LNCAP (cell line): ENCODE measurements around the gene FREM1.

ENCODE experiments used
- TF ChIP-seq, protein P1 (sequence below): fragments of 450-650 bp; IDR thresholded peaks from 2 replicates; pipeline ENCODE4 v1.5.1; 2017; ENCODE audit warnings: mild to moderate bottlenecking

FREM1 gene

DNA sequence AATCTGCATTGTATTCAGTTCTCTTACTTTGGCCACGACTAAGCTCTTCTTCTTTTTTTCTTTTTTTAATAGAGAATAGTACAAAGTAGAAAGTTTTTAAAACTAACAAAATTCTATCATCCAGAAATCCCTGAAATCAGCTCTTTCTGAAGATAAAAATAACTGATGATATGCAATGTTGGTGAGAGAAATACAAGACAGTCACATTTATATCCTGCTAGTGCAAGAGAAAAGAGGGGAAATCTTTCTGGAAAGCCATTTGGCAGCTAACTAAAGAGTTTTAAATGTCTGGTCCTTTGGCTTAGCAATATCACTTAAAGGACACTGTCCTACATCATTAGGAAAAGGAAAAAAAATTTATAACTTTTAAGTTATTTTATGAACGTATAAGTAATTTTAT is 27.0 kb upstream of the FREM1 start:
- TF ChIP-seq, protein P1, sequence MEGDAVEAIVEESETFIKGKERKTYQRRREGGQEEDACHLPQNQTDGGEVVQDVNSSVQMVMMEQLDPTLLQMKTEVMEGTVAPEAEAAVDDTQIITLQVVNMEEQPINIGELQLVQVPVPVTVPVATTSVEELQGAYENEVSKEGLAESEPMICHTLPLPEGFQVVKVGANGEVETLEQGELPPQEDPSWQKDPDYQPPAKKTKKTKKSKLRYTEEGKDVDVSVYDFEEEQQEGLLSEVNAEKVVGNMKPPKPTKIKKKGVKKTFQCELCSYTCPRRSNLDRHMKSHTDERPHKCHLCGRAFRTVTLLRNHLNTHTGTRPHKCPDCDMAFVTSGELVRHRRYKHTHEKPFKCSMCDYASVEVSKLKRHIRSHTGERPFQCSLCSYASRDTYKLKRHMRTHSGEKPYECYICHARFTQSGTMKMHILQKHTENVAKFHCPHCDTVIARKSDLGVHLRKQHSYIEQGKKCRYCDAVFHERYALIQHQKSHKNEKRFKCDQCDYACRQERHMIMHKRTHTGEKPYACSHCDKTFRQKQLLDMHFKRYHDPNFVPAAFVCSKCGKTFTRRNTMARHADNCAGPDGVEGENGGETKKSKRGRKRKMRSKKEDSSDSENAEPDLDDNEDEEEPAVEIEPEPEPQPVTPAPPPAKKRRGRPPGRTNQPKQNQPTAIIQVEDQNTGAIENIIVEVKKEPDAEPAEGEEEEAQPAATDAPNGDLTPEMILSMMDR: no peak

DNA sequence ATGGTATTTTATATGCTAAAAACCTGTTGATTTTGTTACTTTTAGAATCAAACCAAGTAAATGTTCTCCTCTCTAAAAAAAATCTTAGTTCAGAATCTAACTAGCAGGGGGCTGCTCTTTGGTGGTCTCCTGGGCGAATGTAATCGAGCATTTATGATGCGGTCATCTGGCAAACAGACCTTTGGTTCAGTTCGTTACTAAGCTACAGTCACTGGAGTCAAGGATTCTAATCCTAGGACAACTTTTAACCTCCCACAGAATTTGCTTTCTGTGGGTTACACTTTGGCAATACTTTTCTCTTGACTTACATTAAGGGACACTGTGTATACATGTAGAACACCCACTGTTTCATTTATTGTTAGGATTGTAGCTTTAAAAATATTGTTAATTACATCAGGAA is 26.3 kb upstream of the FREM1 start:
- TF ChIP-seq, protein P1: no peak

DNA sequence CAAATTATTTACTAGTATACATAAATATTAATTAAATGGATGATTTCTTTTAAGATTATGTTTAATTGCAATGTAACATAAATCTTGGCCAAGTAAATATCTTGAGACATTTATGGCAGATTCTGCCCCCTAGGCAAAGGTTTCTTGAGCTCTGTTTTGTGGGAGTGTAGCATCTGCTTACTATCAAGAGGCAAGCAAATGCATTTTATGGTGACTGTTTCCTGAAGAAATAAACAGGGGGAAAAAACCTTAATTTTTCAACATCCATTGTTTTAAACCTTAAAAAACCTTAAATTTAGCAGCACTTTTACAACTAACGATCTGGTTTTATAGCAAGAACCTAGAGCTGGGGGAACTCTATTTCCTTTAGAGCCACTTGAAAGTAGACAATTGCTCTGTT is 25.7 kb upstream of the FREM1 start:
- TF ChIP-seq, protein P1: no peak

DNA sequence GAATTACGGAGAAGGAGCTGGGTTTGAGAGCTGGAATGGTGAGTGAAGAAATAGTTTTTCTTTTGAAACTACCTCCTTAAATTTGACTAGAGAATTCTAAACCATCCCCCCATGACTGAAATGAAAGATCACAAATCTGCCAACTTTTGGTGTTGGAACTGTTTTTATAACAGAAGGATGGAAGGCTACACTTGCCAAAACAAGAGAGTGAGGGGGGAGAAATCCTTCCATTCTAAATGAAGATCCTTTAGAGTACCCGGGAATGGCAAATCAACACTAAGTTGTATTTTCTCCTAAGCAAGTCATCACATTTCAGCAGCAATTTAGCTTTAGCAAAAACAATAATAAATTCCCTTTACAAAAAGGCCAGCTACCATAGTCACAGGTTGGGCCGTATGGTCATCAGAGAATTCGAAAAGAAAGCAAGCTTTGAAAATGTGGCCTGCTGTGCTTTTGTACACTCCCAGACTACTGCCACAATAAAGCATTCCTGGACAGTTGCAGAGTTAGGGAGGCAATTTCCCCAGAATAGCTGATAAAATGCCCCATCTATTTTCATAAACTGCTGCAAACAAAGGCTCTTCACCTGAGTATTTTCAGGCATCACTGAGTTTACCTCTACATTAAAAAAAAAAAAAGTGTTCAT is 25.0 kb upstream of the FREM1 start:
- TF ChIP-seq, protein P1: no peak

DNA sequence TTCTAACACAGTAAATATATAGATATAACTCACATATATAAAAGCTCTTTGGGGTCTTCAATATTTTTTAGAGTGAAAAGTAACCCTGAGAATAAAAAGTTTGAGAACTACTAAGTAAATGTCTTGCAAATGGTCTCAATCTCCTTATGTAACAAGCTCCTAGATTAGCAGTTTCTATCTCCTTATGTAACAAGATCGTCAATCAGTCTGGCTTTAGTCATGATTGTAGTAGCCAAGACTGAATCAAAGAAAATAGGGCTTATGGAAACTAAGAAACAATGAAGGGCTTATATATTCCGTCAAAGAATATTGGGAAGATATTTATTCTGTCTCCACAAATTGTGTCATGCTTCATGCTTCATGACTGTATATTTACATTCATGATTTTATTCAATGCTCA is 22.4 kb upstream of the FREM1 start:
- TF ChIP-seq, protein P1: no peak

DNA sequence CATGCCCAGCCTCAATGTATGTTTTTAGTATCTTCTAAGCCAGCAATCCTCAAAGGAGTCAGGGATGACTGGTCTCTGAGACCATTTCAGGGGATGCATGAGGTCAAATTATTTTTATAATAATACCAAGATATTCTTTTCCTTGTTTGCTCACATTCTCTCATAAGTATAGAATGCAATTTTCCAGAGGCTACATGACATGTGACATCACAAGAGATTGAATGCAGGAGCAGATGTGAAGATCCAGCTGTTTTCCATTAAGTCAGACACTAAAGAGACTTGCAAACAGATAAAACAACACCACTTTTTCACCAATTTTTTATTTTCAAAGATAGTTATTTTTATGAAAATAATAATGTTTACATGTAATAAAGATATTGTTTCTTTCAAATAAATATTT is 22.0 kb upstream of the FREM1 start:
- TF ChIP-seq, protein P1: no peak

DNA sequence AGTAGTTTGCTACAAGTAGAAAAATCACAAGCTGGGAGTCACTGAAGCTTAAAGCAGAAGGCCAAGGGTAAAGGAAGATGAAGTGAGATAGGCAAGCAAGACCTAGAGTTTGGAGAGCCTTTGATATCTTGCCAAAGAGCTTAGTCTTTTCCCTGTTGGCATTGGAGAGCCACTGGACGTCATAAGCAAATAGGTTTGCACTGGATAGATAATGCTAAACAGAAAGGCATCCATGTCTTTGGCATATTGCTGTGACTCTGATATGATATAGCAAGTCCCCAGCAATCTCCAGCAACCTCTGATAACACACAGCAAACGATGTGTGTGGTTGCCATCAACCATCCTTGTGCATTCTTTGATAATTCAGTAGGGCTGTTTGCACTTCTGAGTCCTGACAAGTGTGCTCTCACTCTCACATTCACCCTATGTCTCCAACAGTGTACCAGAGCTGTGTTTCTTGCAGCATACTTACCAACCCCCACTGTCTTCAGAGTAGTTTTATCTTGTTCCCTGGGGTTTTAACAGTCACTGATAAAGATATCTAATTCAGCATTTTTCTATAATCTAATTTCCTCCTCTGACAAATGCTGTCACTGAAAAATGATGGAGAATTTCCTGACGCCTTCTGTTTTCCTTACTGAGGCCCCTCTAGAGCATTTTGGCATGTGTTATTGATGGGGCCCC is 16.9 kb upstream of the FREM1 start:
- TF ChIP-seq, protein P1: no peak
